Peyer's patch (tissue), 4 donors: ENCODE data around the gene GRID2.

Experiments
- CTCF ChIP-seq, 6 experiments: fragments of 450-650 bp in 4 of 6; fragments of 200-600 bp in 2 of 6; sonication (generic) in 1 of 6; IDR thresholded peaks; one replicate each; pipeline ENCODE4 v1.5.1; 2017 to 2019; ENCODE audit warnings: antibody characterized with exemption in 6 of 6, mild to moderate bottlenecking in 3 of 6, moderate library complexity in 1 of 6
- POLR2A ChIP-seq, 2 donors: fragments of 450-650 bp; IDR thresholded peaks; one replicate each; pipeline ENCODE4 v1.5.1; 2017; ENCODE audit warnings: antibody characterized with exemption in 2 of 2, mild to moderate bottlenecking in 2 of 2, moderate library complexity in 2 of 2

DNA sequence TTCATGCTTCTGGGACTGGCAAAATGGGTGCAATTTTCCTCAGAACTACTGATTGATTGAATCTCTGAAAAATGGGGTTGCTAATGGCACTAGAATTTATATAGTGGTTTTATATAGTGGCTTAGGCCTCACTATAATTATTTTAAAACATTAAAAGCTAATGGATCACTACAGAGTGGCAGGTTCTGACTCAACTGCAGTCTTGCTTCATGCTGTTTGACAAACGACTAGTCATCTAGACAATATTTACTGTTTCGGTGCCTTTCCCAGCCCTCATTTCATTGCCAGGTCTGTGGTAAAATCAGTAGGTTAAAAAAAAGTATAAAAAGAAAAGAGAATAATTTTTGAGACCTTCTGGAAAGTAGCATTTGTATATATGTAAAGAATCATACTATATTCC, 1172.0 kb downstream of the GRID2 start:
- TF ChIP-seq POLR2A (IDR thresholded peaks at IDR 0.05) (no peak), CTCF (IDR thresholded peaks at IDR 0.05) (no peak)
